Astrocyte of the spinal cord (primary cell): Measurements from ENCODE around the gene TMEM178B.

Experiments used
- DNase-seq: peaks from one replicate; pipeline ENCODE4 v3.0.0; 2011; ENCODE audit warnings: low read depth, low spot score
- H3K4me3 ChIP-seq: 2 replicates; pipeline ENCODE4 v1.5.1; 2011; ENCODE audit warnings: low read depth, mild to moderate bottlenecking, low read length, moderate library complexity
- in situ Hi-C: cut with HindIII; loops from 2 replicates; pipeline ENCODE4 v1.10.0; 2017; ENCODE audit warnings: low sequenced_read_pairs
- TF ChIP-seq, protein P1 (sequence below): IDR thresholded peaks from 2 replicates; pipeline ENCODE4 v1.5.1; 2012; ENCODE audit warnings: low read depth, mild to moderate bottlenecking, low read length, inconsistent platforms

The TMEM178B gene

DNA sequence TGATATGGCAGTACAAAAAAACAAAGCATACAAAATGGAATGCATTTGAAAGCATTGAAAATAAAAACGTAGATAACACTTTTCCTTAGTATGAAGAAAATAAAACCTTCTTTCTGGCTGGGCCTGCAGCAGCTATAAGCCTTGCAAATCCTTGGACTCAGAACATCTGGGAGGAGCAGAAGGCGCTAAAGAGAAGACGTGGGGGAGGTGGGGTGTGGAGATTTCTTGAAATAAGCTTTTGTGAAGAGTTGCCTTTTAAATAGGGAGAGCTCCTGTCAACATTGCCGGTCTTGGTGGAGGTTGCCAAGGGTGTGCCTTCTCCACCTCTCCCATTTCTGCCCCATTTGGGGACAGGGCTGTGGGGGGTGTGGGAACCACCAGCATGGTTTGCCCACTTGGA lies 128.7 kb downstream of the TMEM178B start:
- no peak for DNase-seq
- TF ChIP-seq, protein P1, sequence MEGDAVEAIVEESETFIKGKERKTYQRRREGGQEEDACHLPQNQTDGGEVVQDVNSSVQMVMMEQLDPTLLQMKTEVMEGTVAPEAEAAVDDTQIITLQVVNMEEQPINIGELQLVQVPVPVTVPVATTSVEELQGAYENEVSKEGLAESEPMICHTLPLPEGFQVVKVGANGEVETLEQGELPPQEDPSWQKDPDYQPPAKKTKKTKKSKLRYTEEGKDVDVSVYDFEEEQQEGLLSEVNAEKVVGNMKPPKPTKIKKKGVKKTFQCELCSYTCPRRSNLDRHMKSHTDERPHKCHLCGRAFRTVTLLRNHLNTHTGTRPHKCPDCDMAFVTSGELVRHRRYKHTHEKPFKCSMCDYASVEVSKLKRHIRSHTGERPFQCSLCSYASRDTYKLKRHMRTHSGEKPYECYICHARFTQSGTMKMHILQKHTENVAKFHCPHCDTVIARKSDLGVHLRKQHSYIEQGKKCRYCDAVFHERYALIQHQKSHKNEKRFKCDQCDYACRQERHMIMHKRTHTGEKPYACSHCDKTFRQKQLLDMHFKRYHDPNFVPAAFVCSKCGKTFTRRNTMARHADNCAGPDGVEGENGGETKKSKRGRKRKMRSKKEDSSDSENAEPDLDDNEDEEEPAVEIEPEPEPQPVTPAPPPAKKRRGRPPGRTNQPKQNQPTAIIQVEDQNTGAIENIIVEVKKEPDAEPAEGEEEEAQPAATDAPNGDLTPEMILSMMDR = no peak
- in situ Hi-C loops = no loop called here
- no peak overlapping the region for H3K4me3 ChIP-seq

DNA sequence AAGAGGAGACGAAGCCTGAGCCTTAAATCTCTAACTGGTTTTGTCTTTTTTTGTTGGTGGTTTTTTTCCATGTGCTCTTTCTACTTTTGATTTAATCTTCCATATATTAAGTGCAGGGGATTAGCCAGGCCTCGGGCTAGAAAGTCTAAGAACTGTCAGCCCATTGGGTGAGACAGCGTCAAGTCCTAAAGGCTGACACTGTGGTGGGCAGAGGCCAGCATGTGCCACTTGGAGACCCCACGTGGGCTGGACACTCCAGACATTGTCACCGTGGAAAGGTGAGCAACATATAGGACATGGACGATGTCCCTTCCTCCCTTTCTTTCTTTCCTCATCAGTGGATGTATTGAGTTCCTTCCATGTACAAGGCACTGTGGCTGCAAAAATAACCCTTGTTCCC lies 129.3 kb downstream of the TMEM178B start:
- H3K4me3 ChIP-seq = no peak overlapping the region
- no peak for DNase-seq
- in situ Hi-C loops = no loop called here
- TF ChIP-seq, protein P1 = no peak

DNA sequence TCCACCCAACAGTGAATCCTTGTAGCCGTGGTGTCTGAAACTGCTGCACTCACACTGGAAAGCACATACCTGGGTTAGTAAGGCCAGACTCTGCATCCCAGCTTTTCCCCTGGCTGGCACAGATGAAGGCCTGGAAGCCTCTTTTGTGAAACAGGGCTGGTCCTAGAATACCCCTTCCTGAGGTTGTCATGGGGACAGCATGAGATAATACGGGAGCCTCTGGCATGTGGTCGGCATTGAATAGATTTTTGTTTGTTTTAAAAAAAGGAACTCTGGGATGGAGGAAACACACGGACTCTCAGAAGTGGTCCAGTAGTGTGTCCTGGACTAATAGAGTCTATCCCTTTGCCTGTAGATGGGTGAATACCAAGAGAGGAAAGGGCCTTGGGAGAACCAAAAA lies 129.7 kb downstream of the TMEM178B start:
- TF ChIP-seq, protein P1 = no peak
- in situ Hi-C loops = no loop called here
- no peak for DNase-seq
- no peak overlapping the region for H3K4me3 ChIP-seq

DNA sequence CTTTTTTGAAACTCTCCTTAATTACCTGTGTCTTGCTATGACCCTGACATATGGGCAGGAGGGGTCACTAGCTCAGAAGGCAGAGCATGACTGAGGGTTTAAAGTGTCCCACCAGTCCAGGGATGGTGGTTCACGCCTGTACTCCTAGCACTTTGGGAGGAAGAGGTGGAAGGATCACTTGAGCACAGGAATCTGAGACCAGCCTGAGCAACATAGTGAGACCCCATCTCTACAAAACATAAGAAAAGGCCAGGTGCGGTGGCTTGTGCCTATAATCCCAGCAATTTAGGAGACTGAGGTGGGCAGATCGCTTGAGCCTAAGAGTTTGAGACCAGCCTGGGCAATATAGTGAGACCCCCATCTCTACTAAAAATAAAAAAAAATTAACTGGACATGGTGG lies 133.8 kb downstream of the TMEM178B start:
- TF ChIP-seq, protein P1 = no peak
- in situ Hi-C loops = no loop called here
- no peak overlapping the region for H3K4me3 ChIP-seq
- DNase-seq = no peak

DNA sequence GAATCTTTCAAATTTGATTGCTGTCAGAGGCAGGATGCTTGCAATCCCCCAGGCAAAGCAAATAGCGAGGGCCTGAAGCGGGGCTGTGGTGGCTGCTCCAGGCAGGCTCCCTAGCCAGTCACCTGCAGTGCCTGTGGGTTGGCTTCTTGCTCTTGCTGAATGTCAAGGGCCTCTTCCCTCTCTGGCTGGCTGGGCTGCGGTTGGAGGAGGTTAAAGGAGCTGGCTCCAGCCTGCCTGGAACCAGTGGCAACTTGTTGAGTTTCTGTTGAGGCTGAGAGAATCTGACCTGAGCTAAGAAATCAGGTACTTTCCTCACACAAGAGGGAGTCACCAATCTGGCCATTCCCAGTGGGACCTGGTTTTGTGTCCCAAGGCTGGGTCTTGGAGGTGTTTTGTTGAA lies 134.7 kb downstream of the TMEM178B start:
- in situ Hi-C loops = no loop called here

DNA sequence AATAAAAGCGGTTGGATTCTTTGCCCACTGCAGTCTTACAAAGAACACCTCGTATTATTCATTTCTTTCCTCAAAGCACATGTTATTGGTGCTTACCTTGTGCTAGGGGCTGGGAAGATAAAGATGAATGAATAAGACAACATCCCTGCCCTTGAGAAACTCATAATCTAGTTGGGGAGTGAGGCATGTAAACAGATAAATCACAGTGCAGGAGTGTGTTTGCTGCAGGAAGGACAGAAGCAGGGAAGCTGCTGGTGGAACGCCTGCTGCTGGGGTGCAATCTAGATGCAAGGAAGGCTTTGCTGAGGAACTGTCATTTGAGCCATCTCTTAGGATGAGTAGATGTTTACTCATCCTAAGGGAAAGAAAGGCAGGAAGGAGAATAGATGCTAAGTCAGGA lies 135.6 kb downstream of the TMEM178B start:
- H3K4me3 ChIP-seq = no peak overlapping the region
- DNase-seq = no peak
- in situ Hi-C loops = no loop called here
- TF ChIP-seq, protein P1 = no peak

More for the DNA sequence above, 134.7 kb downstream of the TMEM178B start:
- H3K4me3 ChIP-seq = no peak overlapping the region
- DNase-seq = no peak
- TF ChIP-seq, protein P1 = no peak

DNA sequence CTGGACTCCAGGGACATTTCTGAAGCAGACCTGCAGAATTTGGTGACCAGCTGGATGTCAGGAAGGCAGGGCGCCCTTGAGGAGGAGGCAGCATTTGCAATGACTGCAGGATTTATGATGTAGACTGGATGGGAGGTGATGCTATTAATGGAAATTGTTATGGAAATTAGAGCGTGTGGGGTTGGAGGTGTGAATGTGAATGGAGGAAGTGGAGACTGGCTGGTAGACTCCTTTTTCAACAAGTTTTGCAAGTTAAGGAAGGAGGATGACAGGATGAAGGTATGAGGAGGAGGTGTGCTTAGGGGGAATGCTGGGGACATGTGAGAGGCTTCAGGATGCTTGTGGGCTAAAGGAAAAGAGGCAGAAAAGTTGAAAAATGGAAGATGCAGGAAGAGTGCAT lies 137.0 kb downstream of the TMEM178B start:
- in situ Hi-C loops = no loop called here
- DNase-seq = no peak
- TF ChIP-seq, protein P1 = no peak

More for the DNA sequence above, 137.0 kb downstream of the TMEM178B start:
- H3K4me3 ChIP-seq = no peak overlapping the region
